Medulla oblongata (tissue), 1 donor: ENCODE results near the gene PRTFDC1.
A peak's percentile ranks its signal among the peaks of the same experiment; 100 is the strongest.
"Not testable (repeated sequence)": the region's sequence is repeated elsewhere in the genome, so short reads cannot be mapped to it uniquely, and the experiment has no call there.

Source experiments
- DNase-seq: peaks from one replicate; pipeline ENCODE4 v3.0.0-alpha.2; 2015; ENCODE audit errors: extremely low spot score

The PRTFDC1 gene

GRCh38 chr10:24930427-24930826, 22.0 kb downstream of the PRTFDC1 start:
- DNase-seq, result no peak

GRCh38 chr10:24929904-24930303, 22.5 kb downstream of the PRTFDC1 start:
- no peak for DNase-seq

DNA sequence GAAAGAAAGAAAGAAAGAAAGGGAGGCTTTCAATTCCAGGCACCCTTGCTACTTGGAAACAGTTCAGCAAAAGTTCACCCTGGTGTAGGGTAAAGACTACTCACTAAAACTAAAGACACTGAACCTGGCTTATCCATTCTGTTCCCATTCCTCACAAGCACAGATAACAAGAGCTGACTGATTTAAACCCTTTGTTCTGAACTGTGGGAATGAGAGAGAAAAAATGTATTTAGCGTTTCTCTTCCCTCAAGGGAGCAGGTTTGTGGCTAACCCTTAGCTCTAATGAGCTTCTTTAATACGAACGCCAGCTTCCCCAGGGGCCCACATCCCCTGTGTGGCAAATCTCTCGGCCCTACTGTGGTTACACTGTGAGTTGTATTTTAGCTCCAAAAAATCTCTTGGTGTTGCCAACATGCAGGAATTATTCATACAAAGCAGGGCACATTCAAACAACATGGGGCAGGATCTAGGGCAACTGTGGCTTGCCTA, 23.3 kb downstream of the PRTFDC1 start:
- DNase-seq, result no peak

DNA sequence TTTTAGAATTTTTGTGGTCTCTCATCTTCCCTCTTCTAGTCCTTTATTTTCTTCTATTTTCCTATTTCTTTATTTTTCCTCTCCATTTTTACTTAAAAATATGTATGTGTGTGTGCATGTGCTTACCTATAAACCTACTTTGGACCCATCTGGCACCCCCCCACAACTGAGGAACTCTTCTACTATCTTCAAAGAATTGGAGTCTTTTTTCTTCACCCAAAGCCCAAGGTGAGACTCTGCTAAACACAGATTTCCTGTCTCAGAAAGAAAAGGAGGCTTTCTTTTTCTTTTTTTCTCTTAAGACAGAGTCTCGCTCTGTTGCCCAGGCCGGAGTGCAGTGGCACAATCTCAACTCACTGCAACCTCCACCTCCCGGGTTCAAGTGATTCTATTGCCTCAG, 24.2 kb downstream of the PRTFDC1 start:
- no peak for DNase-seq

GRCh38 chr10:24926557-24926956, 25.8 kb downstream of the PRTFDC1 start:
- DNase-seq, result no peak

- DNase-seq, result peak; percentile 73
Observed at GRCh38 chr10:24925799-24926198, 26.6 kb downstream of the PRTFDC1 start.

GRCh38 chr10:24924483-24924882, 27.9 kb downstream of the PRTFDC1 start:
- not testable (repeated sequence) for DNase-seq

GRCh38 chr10:24922222-24922868, 30.1 kb downstream of the PRTFDC1 start:
- DNase-seq, result not testable (repeated sequence)

DNA sequence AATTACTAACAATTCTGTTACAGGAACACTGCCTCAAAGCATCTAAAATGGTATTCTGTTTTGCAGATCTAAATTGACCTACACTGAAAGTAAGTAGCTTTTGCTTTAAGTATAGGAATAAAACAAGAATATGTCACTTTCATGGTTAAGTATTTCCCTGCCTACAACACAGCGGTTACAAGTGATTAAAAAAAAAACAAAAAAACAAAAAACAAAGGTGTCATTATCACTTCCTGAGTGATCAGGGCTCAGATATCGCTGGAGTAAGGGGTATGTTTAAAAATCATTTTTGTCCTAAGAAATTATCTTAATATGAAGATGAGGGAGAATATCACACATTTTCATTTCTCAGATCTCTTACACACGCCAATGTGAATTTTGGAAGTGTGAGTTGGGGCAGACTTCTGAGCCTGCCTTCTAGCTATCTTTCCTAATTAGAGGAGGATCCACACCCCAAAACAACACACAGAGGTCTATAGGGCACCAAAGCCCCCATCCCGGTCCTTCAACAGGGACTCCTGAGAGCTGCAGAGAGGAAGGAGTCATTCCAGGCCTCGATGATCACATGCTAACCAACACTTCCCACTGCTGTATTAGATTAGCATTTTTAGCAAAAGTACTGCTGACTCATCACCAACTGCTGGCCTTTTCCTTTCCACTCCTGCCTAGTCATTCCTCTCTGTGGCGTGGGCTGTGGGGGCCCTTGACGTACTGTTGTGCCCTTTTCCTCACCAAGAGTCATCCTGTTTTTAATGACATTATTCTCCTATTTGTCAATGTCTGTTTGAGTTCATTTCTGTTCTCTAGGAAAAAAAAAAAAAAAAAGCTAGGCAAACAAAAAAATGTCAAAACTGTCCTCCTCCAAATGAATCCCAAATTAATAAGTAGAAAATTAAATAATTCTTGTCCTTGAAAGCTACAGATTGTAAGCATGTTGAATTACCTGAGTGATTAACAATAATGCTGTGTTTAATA, 31.2 kb downstream of the PRTFDC1 start:
- peak; percentile 92 for DNase-seq

DNA sequence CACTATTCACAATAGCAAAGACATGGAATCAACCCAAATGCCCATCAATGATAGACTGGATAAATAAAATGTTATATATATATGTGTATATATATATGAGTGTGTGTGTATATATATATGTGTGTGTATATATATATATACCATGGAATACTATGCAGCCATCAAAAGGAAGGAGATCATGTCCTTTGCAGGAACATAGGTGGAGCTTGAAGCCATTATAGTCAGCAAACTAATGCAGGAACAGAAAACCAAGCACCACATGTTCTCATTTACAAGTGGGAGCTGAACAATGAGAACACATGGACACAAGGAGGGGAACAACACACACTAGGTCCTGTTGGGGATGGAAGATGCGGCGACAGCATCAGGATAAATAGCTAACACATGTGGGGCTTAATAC, 32.2 kb downstream of the PRTFDC1 start:
- DNase-seq, result not testable (repeated sequence)

- not testable (repeated sequence) for DNase-seq
Observed at GRCh38 chr10:24919629-24920028, 32.8 kb downstream of the PRTFDC1 start.

DNA sequence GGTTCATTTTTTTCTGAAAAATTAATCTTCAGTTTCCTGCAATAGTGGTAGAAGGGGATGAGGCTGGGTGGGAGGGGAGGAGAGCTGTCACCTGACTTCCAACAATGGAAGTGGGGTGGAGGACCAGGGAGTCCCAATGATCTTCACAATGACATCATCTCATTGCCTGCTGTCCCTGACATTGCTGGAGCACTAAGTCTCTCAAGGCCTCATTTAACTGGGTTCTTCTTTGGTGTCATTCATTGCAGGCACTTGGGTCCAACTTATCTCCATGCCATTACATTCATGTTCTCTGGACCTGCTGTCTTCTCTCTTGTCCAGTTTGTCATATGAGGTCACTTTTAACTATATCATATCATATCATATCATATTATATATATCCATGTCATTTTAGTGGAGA, 34.4 kb downstream of the PRTFDC1 start:
- no peak for DNase-seq

DNA sequence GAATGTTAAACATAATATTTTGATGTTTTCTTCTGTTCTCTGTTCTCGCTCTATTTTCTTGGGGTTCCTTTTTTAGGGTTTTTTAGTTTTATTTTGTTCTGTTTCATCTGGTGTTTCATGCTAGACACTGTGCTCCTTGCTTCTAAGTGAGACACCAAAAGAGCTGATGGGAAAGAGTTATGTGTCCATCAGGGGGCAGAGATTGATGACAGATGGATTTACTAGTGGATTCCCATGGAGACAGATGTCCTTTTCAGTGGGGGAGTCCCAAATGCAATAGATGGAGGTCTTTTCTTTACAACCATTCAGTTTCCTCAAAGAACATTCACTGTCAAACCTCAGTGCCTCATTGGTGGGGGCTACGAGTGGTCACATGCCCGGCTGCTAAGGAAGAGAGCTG, 34.9 kb downstream of the PRTFDC1 start:
- no peak for DNase-seq

DNA sequence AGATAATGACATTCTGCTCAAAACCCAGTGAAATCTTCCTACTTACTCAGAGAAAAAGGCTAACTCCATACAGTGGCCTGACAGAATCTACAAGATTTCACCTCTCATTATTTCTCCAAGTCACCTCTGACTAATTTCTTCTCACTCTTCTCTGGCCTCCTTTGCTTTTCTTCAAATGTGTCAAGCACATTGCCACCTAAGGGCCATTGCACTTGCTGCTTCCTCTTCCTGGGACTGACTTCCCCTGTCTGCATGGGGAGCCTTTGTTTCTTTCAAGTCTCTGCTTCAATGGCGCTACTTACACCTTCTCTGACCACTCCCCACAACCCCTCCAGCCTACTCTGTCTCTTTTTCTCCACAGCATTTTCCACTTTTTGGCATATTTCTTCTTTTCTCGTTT, 36.0 kb downstream of the PRTFDC1 start:
- no peak for DNase-seq

GRCh38 chr10:24915304-24915703, 37.1 kb downstream of the PRTFDC1 start:
- DNase-seq, result no peak

- no peak for DNase-seq
Observed at GRCh38 chr10:24914148-24914547, 38.3 kb downstream of the PRTFDC1 start.

GRCh38 chr10:24912215-24912614, 40.2 kb downstream of the PRTFDC1 start:
- peak; percentile 49 for DNase-seq

DNA sequence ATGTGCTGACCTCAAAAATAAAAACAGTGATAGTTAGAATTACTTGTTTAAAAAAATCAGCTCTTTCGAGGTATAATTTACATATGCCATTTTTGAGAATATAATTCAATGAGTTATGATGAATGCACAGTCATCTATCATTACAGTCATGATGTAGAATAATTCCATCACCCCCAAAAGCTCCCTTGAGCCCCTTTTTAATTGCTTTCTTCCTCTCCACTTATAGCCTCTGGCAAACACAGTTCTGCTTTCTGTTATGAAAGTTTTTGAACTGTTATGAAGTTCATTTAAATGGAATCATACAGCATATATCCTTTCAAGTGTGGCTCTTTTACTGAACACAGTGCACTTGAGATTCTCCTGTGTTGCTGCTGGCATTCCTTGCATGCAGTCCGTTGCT, 41.4 kb downstream of the PRTFDC1 start:
- no peak for DNase-seq

DNA sequence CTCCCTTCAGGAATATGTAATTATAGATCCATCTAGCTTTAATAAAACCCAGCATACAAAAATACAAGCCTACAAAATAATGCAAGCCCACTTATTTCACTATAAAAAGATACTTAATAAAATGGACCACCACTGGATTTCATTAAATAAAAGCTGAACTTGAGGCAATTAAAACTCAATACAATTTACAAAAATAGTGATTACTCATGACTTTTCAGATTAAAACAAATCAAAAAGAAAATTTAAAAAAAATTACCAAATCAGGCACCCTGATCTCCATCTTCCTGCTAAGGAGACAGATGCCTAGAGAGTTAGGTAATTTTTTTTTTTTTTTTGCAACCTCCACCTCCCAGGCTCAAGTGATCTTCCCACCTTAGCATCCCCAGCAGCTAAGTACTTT, 41.8 kb downstream of the PRTFDC1 start:
- no peak for DNase-seq

GRCh38 chr10:24908793-24909423, 43.5 kb downstream of the PRTFDC1 start:
- no peak for DNase-seq

- no peak for DNase-seq
Observed at GRCh38 chr10:24907956-24908355, 44.5 kb downstream of the PRTFDC1 start.

DNA sequence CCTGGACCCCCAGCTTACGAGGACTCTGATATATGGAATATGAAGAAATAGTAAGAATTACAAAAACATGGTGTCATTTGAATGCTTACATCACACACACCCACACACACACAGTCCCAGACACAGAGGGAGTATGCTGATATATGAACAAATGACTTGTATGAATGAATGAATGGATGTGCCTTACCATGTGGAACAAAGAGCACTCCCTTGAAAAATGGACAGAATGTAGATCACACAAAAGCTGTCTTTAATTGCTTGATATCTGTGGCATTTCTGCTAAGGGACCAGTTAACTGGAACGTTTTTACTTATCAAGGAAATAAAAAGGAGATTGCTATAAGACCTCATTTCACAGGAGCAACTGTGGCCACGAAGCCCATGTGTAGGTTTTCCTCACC, 46.0 kb downstream of the PRTFDC1 start:
- DNase-seq, result no peak
